ENCODE data around the gene PCDHGB5. TPM values are rescaled to one million over a fixed set of nuclear protein-coding genes. Genes with fewer than 3 reads are reported as not detected.
A peak's percentile ranks its signal among the peaks of the same experiment; 100 is the strongest.
"Not testable (repeated sequence)": the region's sequence is repeated elsewhere in the genome, so short reads cannot be mapped to it uniquely, and the experiment has no call there.

PCDHGB5 gene
- total RNA-seq, 2 experiments from 2014 or later = not detected

DNA sequence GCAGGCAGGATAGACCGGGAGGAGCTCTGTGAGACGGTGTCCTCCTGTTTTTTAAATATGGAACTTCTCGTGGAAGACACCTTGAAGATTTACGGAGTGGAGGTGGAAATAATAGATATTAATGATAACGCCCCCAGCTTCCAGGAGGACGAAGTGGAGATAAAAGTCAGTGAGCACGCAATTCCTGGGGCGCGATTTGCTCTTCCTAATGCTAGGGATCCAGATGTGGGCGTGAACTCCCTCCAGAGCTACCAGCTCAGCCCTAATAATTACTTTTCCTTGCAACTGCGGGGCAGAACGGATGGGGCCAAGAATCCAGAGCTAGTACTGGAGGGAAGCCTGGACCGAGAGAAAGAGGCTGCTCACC lies 23.7 kb downstream of the PCDHGB5 start:
- H3K27ac Mint-ChIP-seq = no peak overlapping the region
- peak overlapping the region; percentile 70 for H3K4me3 Mint-ChIP-seq
- POLR2A ChIA-PET = interaction anchor here (0.6 to 1.6 kb wide), 7 partner anchors 9 to 98 kb away, joined by 3 to 5 read pairs (median 4); partner anchors contain the start of gene PCDHGA10
- H3K4me1 Mint-ChIP-seq = peaks cover 12% of the 10 kb centered on the region
- peaks cover 23% of the 10 kb centered on the region for H3K36me3 Mint-ChIP-seq (ENCODE audit: low read depth)
- H3K27me3 Mint-ChIP-seq = peaks cover 66% of the 10 kb centered on the region
- DNase-seq = no peak
- H3K9me3 Mint-ChIP-seq = peaks cover 17% of the 10 kb centered on the region
- CTCF ChIA-PET = interaction anchor here (0.8 to 2.5 kb wide), 20 partner anchors 9 to 142 kb away, joined by 3 to 16 read pairs (median 4); partner anchors contain the start of genes PCDHGA10, PCDHGA12, PCDHGA3 and PCDHGA4

DNA sequence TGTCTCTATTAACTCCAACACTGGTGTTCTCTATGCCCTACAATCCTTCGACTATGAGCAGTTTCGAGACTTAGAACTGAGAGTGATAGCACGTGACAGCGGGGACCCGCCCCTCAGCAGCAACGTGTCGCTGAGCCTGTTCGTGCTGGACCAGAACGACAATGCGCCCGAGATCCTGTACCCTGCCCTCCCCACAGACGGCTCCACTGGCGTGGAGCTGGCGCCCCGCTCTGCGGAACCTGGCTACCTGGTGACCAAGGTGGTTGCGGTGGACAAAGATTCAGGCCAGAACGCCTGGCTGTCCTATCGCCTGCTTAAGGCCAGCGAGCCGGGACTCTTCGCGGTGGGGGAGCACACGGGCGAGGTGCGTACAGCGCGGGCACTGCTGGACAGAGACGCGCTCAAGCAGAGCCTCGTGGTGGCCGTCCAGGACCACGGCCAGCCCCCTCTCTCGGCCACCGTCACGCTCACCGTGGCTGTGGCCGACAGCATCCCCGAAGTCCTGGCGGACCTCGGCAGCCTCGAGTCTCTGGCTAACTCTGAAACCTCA lies 25.1 kb downstream of the PCDHGB5 start:
- peaks cover 22% of the 10 kb centered on the region for H3K36me3 Mint-ChIP-seq (ENCODE audit: low read depth)
- CTCF ChIA-PET = interaction anchor here (2.5 kb wide), 1 partner anchor 10 kb away, joined by 16 read pairs; the partner anchor contains the start of gene PCDHGA10
- no peak for DNase-seq

DNA sequence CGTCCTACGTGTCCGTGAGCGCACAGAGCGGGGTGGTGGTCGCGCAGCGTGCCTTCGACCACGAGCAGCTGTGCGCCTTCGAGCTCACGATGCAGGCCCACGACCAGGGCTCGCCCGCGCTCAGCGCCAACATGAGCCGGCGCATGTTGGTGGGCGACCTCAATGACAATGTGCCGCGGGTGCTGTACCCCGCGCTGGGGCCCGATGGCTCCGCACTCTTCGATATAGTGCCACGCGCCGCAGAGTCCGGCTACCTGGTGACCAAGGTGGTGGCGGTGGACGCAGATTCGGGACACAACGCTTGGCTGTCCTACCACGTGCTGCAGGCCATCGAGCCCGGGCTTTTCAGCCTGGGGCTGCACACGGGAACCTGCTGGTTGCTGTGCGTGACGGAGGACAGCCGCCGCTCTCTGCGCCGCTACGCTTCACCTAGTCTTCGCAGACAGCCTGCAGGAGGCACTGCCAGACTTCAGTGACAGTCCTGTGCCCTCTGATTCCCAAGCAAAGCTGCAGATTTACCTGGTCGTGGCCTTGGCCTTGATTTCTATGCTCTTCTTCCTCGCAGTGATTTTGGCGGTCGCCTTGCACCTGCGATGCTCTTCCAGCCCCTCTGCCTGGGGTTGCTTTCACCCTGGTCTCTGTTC lies 30.2 kb downstream of the PCDHGB5 start:
- Mint-ChIP-seq H3K27ac (no peak overlapping the region), H3K4me1 (peaks cover 6% of the 10 kb centered on the region), H3K9me3 (peaks cover 12% of the 10 kb centered on the region), H3K4me3 (no peak overlapping the region), H3K36me3 (ENCODE audit: low read depth) (peaks cover 13% of the 10 kb centered on the region), H3K27me3 (peaks cover 53% of the 10 kb centered on the region)
- ChIA-PET POLR2A (no interaction called here), CTCF (interaction anchor here (1.0 kb wide), 1 partner anchor 10 kb away, joined by 4 read pairs; no protein-coding TSS in a partner anchor)
- DNase-seq = no peak

More for the DNA sequence above, 25.1 kb downstream of the PCDHGB5 start:
- POLR2A ChIA-PET = interaction anchor here (0.7 kb wide), 1 partner anchor 104 kb away, joined by 3 read pairs; no protein-coding TSS in a partner anchor
- Mint-ChIP-seq H3K9me3 (peaks cover 17% of the 10 kb centered on the region), H3K4me1 (peaks cover 9% of the 10 kb centered on the region), H3K27me3 (peaks cover 65% of the 10 kb centered on the region), H3K4me3 (no peak overlapping the region), H3K27ac (no peak overlapping the region)

DNA sequence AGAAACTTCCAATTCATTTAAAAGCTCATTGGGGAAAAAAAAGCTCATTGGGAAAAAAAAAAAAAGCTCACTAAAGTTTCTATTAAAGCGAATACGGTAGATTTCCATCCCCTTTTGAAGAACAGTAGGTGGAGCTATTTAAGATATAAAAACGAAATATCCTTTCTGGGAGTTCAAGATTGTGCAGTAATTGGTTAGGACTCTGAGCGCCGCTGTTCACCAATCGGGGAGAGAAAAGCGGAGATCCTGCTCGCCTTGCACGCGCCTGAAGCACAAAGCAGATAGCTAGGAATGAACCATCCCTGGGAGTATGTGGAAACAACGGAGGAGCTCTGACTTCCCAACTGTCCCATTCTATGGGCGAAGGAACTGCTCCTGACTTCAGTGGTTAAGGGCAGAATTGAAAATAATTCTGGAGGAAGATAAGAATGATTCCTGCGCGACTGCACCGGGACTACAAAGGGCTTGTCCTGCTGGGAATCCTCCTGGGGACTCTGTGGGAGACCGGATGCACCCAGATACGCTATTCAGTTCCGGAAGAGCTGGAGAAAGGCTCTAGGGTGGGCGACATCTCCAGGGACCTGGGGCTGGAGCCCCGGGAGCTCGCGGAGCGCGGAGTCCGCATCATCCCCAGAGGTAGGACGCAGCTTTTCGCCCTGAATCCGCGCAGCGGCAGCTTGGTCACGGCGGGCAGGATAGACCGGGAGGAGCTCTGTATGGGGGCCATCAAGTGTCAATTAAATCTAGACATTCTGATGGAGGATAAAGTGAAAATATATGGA lies 32.8 kb downstream of the PCDHGB5 start, which contains the start of gene PCDHGA12:
Gene PCDHGA12, plus strand, starts transcription at position 176 of the 782 bp plus-strand sequence. Its CDS starts 253 bp downstream, at position 429.
- peaks cover 42% of the 10 kb centered on the region for H3K27me3 Mint-ChIP-seq

DNA sequence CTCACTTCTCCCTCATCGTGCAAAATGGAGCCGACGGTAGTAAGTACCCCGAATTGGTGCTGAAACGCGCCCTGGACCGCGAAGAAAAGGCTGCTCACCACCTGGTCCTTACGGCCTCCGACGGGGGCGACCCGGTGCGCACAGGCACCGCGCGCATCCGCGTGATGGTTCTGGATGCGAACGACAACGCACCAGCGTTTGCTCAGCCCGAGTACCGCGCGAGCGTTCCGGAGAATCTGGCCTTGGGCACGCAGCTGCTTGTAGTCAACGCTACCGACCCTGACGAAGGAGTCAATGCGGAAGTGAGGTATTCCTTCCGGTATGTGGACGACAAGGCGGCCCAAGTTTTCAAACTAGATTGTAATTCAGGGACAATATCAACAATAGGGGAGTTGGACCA lies 33.5 kb downstream of the PCDHGB5 start:
- Mint-ChIP-seq H3K4me3 (peak overlapping the region; percentile 53), H3K27me3 (peaks cover 40% of the 10 kb centered on the region), H3K27ac (no peak overlapping the region), H3K9me3 (peaks cover 13% of the 10 kb centered on the region), H3K36me3 (ENCODE audit: low read depth) (peaks cover 13% of the 10 kb centered on the region), H3K4me1 (peaks cover 6% of the 10 kb centered on the region)
- DNase-seq = no peak
- POLR2A ChIA-PET = interaction anchor here (0.7 to 1.1 kb wide), 2 partner anchors 10 to 32 kb away, joined by 3 read pairs; partner anchors contain the start of gene PCDHGA11
- CTCF ChIA-PET = interaction anchor here (0.6 to 2.2 kb wide), 11 partner anchors 10 to 133 kb away, joined by 3 to 16 read pairs (median 7); partner anchors contain the start of genes PCDHGA10, PCDHGA11, PCDHGB6 and PCDHGB7

More for the DNA sequence above, 32.8 kb downstream of the PCDHGB5 start, which contains the start of gene PCDHGA12:
- H3K4me3 Mint-ChIP-seq = peak within 1 kb of the TSS; percentile 53
- ChIA-PET CTCF (interaction anchor here (0.6 to 2.2 kb wide), 19 partner anchors 9 to 189 kb away, joined by 3 to 16 read pairs (median 4); partner anchors contain the start of genes DIAPH1, PCDHGA10, PCDHGA11 and PCDHGB6), POLR2A (interaction anchor here (0.7 to 1.1 kb wide), 3 partner anchors 9 to 32 kb away, joined by 3 read pairs; partner anchors contain the start of gene PCDHGA11)
- peaks cover 13% of the 10 kb centered on the region for H3K9me3 Mint-ChIP-seq
- no peak for DNase-seq
- H3K27ac Mint-ChIP-seq = peak within 1 kb of the TSS; percentile 41
- H3K4me1 Mint-ChIP-seq = peaks cover 6% of the 10 kb centered on the region
- peaks cover 13% of the 10 kb centered on the region for H3K36me3 Mint-ChIP-seq (ENCODE audit: low read depth)

DNA sequence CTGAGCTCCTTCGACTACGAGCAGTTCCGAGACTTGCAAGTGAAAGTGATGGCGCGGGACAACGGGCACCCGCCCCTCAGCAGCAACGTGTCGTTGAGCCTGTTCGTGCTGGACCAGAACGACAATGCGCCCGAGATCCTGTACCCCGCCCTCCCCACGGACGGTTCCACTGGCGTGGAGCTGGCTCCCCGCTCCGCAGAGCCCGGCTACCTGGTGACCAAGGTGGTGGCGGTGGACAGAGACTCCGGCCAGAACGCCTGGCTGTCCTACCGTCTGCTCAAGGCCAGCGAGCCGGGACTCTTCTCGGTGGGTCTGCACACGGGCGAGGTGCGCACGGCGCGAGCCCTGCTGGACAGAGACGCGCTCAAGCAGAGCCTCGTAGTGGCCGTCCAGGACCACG lies 34.6 kb downstream of the PCDHGB5 start:
- Mint-ChIP-seq H3K27me3 (peaks cover 33% of the 10 kb centered on the region), H3K9me3 (peaks cover 13% of the 10 kb centered on the region), H3K36me3 (ENCODE audit: low read depth) (peaks cover 13% of the 10 kb centered on the region)
- POLR2A ChIA-PET, DNase-seq, H3K4me3 Mint-ChIP-seq, H3K27ac Mint-ChIP-seq, CTCF ChIA-PET, H3K4me1 Mint-ChIP-seq: not testable (repeated sequence)

DNA sequence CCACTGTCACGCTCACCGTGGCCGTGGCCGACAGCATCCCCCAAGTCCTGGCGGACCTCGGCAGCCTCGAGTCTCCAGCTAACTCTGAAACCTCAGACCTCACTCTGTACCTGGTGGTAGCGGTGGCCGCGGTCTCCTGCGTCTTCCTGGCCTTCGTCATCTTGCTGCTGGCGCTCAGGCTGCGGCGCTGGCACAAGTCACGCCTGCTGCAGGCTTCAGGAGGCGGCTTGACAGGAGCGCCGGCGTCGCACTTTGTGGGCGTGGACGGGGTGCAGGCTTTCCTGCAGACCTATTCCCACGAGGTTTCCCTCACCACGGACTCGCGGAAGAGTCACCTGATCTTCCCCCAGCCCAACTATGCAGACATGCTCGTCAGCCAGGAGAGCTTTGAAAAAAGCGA lies 35.0 kb downstream of the PCDHGB5 start:
- H3K4me1 Mint-ChIP-seq, H3K4me3 Mint-ChIP-seq, DNase-seq, H3K27ac Mint-ChIP-seq, POLR2A ChIA-PET: not testable (repeated sequence)
- peaks cover 33% of the 10 kb centered on the region for H3K27me3 Mint-ChIP-seq
- CTCF ChIA-PET = interaction anchor here (0.7 kb wide), 1 partner anchor 38 kb away, joined by 3 read pairs; no protein-coding TSS in a partner anchor
- H3K9me3 Mint-ChIP-seq = peaks cover 13% of the 10 kb centered on the region
- H3K36me3 Mint-ChIP-seq (ENCODE audit: low read depth) = peaks cover 13% of the 10 kb centered on the region

DNA sequence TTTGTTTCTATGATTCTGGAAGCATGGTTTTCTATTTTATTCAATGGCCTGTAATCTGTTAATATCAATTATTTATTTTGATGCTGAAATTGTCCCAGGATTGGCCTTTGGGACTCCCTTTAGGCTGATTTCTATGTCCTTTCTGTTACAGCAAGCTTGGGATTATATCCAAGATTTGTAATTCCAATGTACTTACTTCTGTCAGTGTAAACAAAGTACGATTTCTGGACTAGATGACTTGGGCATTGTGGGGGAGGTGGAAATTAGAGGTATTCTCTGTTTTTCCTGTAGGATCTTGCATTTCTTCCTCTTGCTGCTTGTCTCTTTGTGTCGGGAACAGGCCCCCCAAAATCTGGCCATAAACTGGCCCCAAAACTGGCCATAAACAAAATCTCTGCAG lies 36.3 kb downstream of the PCDHGB5 start:
- POLR2A ChIA-PET = no interaction called here
- H3K27ac Mint-ChIP-seq = no peak overlapping the region

GRCh38 chr5:141437221-141437620 lies 39.5 kb downstream of the PCDHGB5 start:
- POLR2A ChIA-PET = no interaction called here
- Mint-ChIP-seq H3K27me3 (peaks cover 11% of the 10 kb centered on the region), H3K9me3 (peaks cover 4% of the 10 kb centered on the region), H3K4me1 (no peaks in the 10 kb centered on the region), H3K4me3 (no peak overlapping the region), H3K27ac (no peak overlapping the region), H3K36me3 (ENCODE audit: low read depth) (no peaks in the 10 kb centered on the region)
- CTCF ChIA-PET = interaction anchor here (1.3 kb wide), 1 partner anchor 9 kb away, joined by 4 read pairs; no protein-coding TSS in a partner anchor
- DNase-seq = no peak

More for the DNA sequence above, 36.3 kb downstream of the PCDHGB5 start:
- CTCF ChIA-PET = no interaction called here
- Mint-ChIP-seq H3K4me3 (no peak overlapping the region), H3K27me3 (peaks cover 28% of the 10 kb centered on the region), H3K4me1 (peaks cover 6% of the 10 kb centered on the region), H3K36me3 (ENCODE audit: low read depth) (peaks cover 13% of the 10 kb centered on the region), H3K9me3 (peaks cover 9% of the 10 kb centered on the region)
- no peak for DNase-seq

DNA sequence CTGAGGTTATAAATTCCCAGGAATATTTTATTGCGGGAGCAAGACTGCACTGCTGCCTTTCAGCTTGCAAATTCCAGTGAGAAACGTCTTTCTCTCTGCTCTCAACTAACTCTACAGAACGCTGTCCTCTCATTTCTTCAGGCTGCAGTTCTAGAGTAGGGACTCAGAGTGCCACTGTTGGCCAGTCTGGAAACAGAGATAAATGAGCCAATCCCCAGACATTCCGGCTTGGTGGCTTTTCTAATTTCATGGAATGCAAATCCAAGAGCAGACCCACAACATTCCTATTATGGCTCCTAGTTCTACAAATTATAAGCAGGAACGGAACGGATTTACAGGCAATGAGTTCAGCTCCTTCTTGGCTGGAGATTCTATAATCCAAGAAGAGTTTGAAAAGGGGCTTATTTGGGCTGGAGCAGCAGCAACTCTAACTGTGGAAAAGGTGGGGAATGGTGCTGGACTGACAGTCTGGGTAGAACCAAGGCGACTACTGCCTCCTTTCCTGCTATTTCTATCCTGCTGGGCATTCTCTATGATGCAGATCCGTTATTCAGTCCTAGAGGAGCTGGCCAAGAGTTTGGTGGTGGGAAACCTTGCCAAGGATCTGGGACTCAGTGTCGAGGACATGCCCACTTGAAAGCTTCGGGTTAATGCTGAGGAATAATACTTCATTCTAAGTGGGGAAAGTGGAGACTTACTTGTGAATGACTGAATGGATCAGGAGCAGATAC lies 41.8 kb downstream of the PCDHGB5 start:
- Mint-ChIP-seq H3K4me3 (no peak overlapping the region), H3K4me1 (no peaks in the 10 kb centered on the region), H3K27me3 (peaks cover 8% of the 10 kb centered on the region), H3K9me3 (peaks cover 2% of the 10 kb centered on the region), H3K27ac (no peak overlapping the region), H3K36me3 (ENCODE audit: low read depth) (no peaks in the 10 kb centered on the region)
- ChIA-PET CTCF (no interaction called here), POLR2A (interaction anchor here (0.9 to 1.0 kb wide), 2 partner anchors 10 to 12 kb away, joined by 3 read pairs; partner anchors contain the start of gene PCDHGA12)
- DNase-seq = no peak

GRCh38 chr5:141440341-141440740 lies 42.6 kb downstream of the PCDHGB5 start:
- DNase-seq = no peak
- ChIA-PET POLR2A (no interaction called here), CTCF (no interaction called here)
- Mint-ChIP-seq H3K27ac (no peak overlapping the region), H3K4me1 (no peaks in the 10 kb centered on the region), H3K36me3 (ENCODE audit: low read depth) (no peaks in the 10 kb centered on the region), H3K4me3 (no peak overlapping the region), H3K27me3 (peaks cover 10% of the 10 kb centered on the region), H3K9me3 (peaks cover 2% of the 10 kb centered on the region)

- CTCF ChIA-PET = no interaction called here
- Mint-ChIP-seq H3K27me3 (peaks cover 8% of the 10 kb centered on the region), H3K4me3 (no peak overlapping the region), H3K4me1 (no peaks in the 10 kb centered on the region), H3K9me3 (peaks cover 2% of the 10 kb centered on the region), H3K36me3 (ENCODE audit: low read depth) (no peaks in the 10 kb centered on the region), H3K27ac (no peak overlapping the region)
- POLR2A ChIA-PET = no interaction called here
- DNase-seq = no peak
Observed at GRCh38 chr5:141441571-141442170, 43.9 kb downstream of the PCDHGB5 start.

Measured in activated CD4-positive, alpha-beta memory T cell treated with anti-CD3 and anti-CD28 coated beads, Interleukin-2, amount 10 ng/mL, durations not matched to agents 7 days and 5 days (primary cell).